Globus pallidus (tissue), 1 donor: Measurements from ENCODE around the gene AGAP1.
A peak's percentile ranks its signal among the peaks of the same experiment; 100 is the strongest.

ENCODE experiments used
- DNase-seq: peaks from one replicate; pipeline ENCODE4 v3.0.0-alpha.2; 2015; ENCODE audit warnings: low spot score

The AGAP1 gene

DNA sequence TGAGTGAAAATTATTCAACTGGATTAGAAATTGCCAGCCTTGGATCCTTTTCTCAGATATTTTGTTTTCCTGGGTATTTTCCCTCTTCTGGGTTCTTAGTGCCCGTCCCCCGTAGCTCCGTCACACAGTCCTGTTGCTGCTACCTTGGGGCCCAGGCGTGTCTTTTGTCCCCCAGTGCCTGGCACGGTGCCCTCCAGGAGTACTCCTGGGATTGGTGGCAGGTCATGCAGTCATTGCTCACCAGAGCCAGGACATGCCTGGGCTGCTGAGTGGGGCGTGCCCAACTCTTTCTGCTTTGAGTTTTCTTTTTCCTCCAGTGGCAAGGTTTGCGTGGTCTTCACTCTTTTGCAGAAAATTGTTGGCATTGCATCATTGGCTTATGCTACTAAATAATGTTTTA is 275.2 kb downstream of the AGAP1 start:
- DNase-seq, result no peak

DNA sequence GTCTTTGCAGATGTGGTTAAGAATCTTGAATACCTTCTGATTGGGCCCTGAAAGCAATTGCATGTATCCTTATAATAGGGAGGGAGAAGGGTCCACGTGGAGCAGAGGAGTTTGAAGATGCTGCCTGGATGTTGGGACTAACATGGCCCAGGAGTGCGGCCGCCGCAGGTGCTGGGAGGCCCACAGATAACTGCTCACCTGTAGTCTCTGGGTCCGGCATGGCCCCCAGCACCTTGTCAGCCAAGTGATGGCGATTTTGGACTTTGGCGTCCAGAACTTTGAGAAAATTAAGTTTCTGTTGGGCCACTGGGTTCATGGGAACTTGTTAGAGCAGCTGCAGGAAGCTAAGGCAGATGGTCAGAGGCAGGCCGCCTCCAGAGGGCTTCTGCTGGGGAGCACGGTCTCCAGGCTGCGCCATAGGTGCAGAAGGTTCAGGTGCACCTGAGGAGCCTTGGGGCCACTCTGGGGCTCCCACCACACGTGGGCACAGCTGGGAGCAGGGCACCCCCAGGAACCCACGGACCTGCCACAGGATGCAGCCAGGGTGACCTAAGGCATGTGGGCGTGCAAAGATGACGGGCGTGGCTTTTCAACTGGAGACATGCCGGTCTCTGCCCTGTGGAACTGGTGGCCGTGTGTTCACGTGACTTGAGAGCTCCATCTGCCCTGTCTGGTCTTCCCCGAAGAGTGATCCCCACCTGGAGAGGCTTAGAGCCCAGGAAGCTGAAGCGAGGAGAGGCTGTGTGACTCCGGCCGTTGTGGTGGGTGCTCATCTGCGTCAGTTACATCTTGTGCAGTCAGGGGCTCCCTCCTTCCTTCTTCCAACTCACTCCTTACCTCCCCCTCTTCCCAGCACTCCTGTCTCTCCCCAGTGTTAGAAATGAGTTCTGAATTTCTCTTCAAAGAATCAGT is 277.3 kb downstream of the AGAP1 start:
- DNase-seq, result no peak

GRCh38 chr2:235773188-235773928 is 279.5 kb downstream of the AGAP1 start:
- DNase-seq, result no peak

DNA sequence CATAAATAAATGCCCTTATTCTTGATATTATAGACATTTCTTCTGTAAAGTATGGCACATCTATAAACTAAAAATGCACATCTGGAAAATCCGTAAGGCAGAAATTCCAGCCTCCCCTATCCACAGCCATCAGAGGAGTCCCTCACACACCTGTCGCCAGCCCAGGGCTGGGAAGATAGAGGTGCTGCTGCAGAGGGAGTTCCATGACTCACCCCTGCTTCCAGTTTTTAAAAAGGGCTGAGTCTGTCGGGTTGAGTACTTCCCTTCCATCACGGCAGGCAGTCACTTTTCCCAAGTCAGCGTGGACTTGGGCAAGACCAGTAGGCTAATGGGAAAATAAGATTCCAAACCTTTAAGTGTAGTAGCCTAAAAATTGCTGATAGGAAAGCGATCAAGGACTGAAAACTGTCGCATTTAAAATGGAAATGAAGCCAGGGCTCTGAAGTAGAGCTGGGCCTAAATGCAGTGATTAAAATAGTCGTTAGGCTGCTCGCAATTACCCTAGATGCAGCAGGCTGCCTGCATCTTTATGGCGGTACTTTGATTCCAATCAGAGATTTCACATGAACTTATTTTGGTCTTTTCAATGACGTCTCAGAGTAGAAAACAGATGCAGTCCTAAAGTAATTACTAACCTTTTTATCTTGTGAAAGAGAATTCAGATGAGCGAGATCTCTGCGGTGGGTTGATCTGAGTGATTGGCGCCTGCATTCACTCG is 280.5 kb downstream of the AGAP1 start:
- no peak for DNase-seq

GRCh38 chr2:235776531-235776930 is 282.7 kb downstream of the AGAP1 start:
- no peak for DNase-seq

- peak; percentile 47 for DNase-seq
Measured at GRCh38 chr2:235779444-235779896, 285.6 kb downstream of the AGAP1 start.

DNA sequence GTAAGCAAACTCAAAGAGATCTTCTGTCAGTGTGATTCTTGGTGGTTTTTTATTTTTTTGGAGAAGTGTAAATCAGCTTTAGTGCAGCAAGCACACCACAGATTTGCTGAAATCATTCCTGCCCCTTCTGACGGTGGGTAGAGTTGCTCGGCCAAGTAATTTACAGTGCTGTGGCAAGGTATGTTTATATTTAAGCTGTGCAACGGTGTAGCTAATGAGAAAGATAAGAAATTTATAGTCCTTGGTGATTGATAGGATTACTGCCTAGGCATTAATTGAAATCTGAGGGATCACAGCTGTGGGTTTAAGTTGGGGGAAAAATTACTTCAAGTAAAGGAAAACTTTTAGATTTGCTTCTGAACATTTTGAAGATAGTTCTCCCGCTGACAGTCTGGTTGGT is 286.6 kb downstream of the AGAP1 start:
- no peak for DNase-seq

DNA sequence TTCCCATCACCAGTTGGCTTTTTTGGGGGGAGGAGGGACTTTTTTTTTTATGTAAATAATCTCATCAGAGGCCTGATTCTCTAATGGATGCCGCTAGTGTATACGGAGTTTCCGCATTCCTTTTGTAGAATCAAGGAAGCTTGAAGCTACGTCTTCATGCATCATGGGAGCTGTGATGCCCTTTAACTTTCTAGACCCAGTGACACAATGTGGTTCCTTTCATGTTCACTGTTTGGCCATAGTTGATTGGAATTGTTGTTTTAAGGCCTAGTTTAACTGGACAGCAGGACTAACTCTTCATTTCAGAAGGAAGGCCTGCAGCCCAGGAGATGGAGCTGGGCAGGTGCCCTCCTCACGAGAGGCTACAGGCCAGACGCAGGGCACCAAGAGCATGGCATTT is 287.9 kb downstream of the AGAP1 start:
- DNase-seq, result no peak

GRCh38 chr2:235784788-235785187 is 290.9 kb downstream of the AGAP1 start:
- no peak for DNase-seq

DNA sequence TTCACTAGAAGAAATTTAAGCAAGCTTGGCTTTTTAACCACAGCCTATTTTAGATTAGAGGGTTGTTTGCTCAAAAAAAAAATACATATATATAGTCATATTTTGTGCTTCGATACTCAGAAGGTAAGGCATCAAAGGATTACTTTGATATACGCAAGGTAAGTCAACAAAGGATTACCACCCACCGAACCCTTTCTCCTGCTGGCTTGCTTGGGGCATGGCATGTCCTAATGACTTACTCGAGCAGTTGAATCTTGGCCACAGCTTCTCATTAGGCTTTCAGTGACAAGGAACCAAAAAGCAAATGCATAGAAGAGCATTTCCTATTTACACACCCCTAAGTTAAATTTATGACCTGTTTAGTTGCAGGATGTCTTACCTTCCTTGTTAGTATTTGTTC is 295.7 kb downstream of the AGAP1 start:
- no peak for DNase-seq

DNA sequence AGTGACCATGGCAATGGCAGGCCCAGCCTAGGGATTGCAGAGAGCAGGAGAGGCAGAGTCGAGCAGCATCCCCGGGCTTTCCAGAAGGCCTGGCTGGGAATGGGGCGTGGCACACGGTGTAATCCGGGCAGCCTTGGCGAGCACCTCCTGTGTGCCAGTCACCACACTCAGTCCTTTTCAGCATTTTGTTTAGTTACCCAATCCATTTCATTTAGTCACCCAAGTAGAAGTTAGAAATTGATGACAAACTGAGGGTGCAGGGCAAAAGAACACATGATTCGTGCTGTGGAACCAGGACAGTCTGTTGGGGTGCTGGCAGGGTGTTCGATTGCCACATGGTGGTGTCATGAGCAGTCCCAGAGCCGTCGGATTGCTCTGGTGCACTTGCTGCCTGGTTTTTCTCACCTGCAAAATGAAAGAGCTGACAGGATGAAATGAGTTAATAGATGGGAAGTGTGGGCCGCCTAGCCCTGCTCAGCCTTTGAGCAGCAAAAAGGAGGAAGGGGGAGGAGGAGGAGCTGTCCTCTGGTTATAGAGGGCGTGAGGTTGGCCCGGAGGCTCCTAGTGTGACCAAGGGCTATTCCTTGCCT is 299.4 kb downstream of the AGAP1 start:
- DNase-seq, result no peak

DNA sequence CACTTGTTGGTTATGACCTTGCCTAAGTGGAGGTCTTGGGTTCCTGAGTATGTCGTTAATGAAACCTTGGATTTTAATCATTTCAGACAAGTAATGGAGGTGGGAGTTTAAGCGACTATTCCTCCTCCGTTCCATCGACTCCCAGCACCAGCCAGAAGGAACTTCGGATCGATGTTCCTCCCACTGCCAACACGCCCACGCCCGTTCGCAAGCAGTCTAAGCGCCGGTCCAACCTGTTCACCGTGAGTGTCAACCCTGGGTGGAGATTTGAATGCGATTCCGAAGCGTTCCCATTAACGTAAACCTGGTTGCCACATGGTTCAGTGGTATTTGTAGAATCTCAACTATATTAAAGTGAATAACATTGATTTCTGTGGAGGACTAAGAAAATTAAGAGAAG is 305.4 kb downstream of the AGAP1 start:
- no peak for DNase-seq

GRCh38 chr2:235802542-235802941 is 308.7 kb downstream of the AGAP1 start:
- DNase-seq, result no peak

GRCh38 chr2:235803028-235803427 is 309.2 kb downstream of the AGAP1 start:
- DNase-seq, result no peak

GRCh38 chr2:235804676-235805075 is 310.8 kb downstream of the AGAP1 start:
- DNase-seq, result no peak

DNA sequence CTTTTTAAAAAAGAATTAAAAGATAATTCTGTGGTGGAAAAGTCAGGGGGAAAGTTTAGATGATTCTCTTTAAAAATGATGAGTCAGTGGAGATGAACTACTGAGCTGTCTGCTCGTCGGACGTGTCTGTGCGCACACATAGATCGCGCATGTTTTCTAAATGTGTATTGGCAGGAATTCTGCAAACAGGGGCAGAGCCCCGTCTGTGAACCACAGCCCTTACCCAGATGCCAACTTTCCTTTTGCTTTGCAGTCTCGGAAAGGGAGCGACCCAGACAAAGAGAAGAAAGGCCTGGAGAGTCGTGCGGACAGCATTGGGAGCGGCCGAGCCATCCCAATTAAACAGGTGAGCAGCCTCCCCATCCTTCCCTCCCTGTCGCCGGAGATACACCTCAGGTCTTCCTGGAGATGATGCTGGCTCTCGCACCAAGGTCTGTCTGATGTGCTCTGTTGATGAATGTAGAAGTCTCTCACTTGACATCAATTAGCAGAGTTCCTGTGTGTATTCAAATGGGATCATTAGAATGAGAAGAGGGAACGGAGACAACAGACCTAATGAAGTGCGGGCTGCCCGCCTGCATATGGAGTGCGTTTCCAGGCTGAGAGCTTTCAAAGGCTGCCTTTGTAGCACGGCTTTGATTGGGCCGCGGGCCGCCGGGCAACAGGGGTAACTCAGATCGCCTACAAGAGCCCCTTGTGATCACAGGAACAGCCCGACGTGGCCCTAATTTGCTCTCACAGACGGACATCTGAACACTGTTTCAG is 313.3 kb downstream of the AGAP1 start:
- DNase-seq, result peak; percentile 35

DNA sequence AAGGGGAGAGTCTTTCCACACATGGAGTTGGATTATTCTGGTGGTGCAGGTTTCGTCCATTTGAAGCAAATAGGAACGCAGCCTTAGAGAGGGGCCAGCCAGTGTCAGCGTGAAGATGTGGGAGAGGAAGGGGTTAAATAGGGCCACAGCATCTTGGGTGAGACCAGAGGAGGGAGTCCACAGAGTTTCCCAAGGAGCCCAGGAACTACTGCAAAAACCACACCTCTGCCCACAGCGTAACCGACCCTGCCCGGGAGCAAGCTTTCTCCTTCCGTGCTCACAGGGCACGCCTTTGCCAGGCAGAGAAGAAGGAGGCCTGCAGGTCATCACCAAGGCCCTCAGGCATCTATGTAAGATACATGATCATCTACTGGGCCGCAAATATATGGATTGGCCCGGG is 314.5 kb downstream of the AGAP1 start:
- DNase-seq, result no peak

GRCh38 chr2:235810252-235810651 is 316.4 kb downstream of the AGAP1 start:
- DNase-seq, result no peak

DNA sequence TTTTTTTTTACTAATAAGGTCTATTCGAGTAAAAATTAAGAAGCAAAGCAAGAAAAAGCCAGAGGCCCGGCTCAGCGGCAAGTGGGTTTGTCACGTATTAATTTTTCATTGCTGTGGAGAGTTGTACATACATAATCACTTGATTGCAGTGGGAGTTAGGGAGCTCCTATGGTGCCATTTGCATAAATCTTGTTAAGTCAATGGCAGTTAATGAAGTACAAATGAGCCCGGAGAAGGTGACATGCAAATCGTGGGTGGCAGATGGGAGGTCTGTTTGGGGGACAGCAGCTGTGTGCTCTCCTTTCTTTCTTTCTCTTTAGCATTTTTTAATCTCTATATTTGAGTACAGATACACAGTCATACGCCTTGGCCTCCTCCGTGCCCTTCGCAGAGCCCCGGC is 317.0 kb downstream of the AGAP1 start:
- no peak for DNase-seq

- DNase-seq, result no peak
Measured at GRCh38 chr2:235811446-235812184, 317.8 kb downstream of the AGAP1 start.

GRCh38 chr2:235812185-235812665 is 318.4 kb downstream of the AGAP1 start:
- no peak for DNase-seq
